Measurements from ENCODE around the gene UQCC2. TPM values are rescaled to one million over a fixed set of nuclear protein-coding genes. Genes with fewer than 3 reads are reported as not detected.

Gene UQCC2
- total RNA-seq, 1 donor from 2014 or later, result 79.6 TPM

DNA sequence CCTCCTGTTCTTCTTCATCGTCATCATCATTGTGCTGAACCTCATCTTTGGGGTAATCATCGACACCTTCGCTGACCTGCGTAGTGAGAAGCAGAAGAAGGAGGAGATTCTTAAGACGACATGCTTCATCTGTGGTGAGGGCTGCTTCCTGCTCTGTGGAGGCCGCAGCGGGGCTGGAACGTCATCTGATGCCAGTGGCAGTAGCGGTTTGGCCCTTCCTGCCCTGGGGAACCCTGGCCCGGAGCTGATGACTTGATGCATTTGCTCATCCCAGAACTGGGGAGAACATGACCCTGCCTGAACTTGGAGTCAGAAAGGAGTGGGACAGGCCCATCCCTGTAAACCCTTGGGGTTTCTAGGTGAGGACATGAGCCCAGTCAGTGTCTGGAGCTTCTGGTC is 18.7 kb downstream of the UQCC2 start:
- intact Hi-C loops (cut with micrococcal nuclease), result no loop called here

DNA sequence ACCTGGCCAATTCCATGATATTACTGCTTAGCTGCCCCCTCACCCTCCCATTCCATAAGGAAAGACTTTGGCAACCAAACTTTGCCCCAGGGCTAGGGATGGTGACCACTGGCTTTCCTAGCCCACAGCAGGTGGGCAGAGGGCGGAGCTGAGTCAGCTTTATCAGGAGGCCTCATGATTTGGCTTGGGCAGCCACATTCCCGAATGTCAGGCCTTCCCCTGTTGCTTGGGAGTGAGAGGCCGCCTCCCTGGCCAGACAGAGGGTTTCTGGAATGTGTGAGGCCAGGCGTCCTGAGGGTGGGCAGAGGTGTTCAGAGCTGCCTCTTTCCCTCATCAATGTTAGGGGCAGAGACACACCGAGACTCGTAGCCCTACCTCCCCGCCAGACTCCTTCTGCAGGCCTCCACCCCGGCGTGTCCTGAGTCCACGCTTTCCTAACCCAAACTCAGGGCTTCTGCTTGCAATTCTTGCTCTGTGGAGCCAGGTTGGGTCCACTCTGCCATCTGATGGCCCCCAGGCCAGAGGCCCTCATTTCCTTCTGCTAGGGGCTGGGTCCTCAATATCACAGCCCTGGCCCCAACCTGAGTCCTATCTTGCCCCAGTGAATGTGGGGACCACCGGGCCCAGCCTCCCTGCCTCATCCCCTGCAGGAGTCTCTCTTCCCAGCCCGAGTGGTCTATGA is 19.3 kb downstream of the UQCC2 start:
- intact Hi-C loops (cut with micrococcal nuclease), result no loop called here

DNA sequence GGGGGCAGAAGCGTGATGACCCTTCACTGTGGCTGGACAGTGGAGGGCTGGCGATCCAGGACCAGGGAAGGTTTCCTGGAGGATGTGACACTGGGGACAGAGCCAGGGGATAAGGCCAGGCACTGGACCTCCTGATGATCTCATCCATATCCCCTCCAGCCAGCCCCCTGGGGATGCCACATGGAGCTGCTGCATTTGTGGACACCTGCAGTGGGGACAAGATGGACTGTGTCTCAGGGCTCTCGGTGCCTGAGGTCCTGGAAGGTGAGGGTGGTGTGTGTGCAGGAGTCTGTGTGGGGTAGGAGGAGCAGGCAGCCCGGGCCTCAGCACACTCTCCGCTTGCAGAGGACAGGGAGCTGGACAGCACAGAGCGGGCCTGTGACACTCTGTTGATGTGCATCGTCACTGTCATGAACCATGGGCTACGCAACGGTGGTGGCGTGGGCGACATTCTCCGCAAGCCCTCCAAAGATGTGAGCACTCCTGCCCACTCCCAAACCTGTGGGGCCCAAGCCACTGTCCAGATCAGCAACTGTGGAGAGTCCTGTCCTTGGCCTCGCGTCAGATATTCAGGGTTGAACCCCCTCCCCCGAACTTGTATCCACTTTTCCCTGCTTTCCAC is 19.9 kb downstream of the UQCC2 start:
- intact Hi-C loops (cut with micrococcal nuclease), result no loop called here

DNA sequence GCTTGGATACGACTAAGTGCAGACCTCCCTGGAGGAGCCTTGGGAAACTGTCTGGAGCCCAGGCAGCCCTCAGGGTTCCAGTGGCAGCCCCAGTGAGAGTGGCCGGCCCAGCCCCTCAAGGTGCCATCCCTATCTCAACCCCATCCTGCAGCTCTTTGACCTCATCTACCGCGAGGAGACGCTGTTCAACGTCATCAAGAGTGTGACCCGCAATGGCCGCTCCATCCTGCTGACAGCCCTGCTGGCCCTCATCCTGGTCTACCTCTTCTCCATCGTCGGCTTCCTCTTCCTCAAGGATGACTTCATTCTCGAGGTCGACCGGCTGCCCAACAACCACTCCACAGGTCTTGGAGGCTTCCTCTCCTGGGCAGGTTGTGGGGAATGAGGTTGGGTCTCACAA is 20.7 kb downstream of the UQCC2 start:
- intact Hi-C loops (cut with micrococcal nuclease), result no loop called here

GRCh38 chr6:33689879-33690278 is 21.6 kb downstream of the UQCC2 start:
- intact Hi-C loops (cut with micrococcal nuclease), result no loop called here

DNA sequence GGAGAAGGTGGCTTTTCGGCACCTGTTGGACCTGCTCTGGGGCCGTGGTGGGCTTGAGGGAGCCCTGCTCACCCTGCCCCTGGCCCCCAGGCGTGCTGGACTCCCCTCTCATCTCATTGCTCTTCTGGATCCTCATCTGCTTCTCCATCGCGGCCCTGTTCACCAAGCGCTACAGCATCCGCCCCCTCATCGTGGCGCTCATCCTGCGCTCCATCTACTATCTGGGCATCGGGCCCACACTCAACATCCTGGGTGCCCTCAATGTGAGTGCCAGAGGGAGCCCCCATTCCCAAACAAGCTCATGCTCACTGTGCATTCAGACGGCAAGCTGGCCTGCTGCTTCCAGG is 22.4 kb downstream of the UQCC2 start:
- intact Hi-C loops (cut with micrococcal nuclease), result no loop called here

- intact Hi-C loops (cut with micrococcal nuclease), result no loop called here
Measured at GRCh38 chr6:33688451-33689147, 22.9 kb downstream of the UQCC2 start.

DNA sequence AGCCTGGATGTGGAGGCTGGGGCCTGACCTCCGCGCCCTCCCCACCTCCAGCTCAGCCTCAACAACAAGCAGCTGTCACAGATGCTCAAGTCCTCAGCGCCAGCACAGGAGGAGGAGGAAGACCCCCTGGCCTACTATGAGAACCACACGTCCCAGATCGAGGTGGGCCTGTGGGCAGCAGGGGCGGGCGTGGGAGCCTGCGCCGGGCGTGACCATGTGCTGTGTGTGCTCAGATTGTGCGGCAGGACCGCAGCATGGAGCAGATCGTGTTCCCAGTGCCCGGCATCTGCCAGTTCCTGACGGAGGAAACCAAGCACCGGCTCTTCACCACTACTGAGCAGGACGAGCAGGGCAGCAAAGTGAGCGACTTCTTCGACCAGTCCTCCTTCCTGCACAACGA is 23.5 kb downstream of the UQCC2 start:
- intact Hi-C loops (cut with micrococcal nuclease), result no loop called here

DNA sequence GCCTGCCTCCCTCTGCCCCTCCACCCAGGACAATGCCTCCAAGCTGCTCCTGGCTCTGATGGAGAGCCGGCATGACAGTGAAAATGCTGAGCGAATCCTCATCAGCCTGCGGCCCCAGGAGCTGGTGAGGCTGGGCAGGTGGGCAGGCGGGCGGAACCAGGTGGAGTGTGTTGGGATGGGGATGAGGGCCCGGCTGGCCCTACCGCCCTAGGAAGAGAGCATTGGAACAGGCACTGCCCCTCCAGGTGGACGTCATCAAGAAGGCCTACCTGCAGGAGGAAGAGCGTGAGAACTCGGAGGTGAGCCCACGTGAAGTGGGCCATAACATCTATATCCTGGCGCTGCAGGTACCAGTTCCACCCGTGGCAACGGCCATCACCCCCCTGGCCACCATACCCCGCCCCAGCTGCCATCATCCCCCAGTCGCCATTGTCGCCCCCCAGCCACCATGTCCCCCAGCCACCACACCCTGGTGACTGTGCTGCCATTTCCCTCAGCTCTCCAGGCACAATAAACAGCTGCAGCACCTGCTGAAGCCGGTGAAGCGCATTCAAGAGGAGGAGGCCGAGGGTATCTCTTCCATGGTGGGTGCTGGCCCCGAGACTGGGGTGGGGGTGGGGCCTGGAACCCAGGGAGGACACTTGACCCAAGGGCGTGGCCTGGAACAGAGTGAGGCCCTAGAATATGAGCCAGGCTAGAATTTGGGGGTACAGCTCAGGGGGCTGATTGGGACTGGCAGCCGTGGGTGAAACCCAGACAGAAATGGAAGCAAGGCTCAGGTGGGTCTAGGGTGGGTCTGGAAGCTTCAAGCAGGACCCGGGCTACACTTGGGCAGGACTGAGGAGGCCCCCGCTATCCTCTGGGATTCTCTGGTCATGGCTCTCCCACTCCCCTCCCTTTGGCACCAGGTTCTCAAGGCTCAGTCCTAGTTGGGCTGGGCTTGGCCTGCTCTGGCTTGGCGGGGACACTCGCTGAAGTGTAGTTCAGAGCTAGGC is 24.2 kb downstream of the UQCC2 start:
- intact Hi-C loops (cut with micrococcal nuclease), result no loop called here

DNA sequence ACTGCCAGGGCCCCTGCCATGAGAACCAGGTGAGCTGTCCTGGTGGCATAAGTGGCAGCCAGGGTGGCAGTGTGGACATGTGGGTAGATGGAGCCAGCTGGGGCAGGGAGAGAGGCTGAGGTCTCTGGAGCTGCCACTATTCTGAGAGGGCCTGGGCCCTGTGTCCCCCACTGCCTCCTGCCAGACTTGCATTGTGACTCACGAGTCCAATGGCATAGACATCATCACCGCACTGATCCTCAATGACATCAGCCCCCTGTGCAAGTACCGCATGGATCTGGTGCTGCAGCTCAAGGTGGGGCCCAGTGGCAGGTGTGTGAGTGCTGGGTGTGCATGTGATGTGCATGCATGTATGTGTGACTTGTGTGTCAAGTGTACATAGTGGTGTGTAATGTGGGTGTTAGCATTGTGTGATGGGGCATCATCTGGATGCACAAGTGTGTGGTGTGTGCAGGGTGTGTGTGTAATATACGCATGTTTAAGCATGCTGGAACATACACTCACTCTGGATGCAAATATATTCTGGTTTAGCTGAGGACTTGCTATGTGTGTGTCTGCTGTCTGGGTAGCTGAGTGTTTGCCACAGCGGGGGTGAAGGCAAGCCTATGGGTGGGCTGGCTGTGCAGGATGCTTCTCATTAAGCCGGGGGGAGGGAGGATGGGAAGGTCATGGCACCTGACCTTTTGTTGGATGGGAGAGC is 25.1 kb downstream of the UQCC2 start:
- intact Hi-C loops (cut with micrococcal nuclease), result no loop called here

DNA sequence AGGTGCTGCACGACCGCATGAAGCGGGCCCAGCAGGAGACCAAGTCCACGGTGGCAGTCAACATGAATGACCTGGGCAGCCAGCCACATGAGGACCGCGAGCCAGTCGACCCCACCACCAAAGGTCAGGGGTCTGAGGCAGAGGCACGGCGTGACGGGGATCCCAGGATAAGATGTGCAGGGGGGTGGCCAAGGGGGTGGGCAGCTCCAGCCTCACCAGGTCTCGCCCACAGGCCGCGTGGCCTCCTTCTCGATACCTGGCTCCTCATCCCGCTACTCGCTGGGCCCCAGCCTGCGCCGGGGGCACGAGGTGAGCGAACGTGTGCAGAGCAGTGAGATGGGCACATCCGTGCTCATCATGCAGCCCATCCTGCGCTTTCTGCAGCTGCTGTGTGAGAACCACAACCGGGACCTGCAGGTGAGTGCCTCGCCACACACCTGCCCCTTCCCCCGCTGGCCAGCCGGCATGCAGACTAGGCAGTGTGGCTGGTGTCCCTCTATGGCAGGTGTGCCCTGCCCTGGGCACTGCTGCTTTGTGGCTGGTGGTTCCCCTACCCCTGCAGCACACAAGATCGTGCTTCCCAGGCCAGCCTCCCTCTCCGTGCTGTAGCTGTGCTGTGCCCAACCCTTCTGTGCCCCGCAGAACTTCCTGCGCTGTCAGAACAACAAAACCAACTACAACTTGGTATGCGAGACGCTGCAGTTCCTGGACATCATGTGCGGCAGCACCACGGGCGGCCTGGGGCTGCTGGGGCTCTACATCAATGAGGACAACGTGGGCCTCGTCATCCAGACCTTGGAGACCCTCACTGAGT is 25.9 kb downstream of the UQCC2 start:
- intact Hi-C loops (cut with micrococcal nuclease), result no loop called here

- intact Hi-C loops (cut with micrococcal nuclease), result no loop called here
Measured at GRCh38 chr6:33684983-33685382, 26.5 kb downstream of the UQCC2 start.

GRCh38 chr6:33684428-33684896 is 27.0 kb downstream of the UQCC2 start:
- intact Hi-C loops (cut with micrococcal nuclease), result no loop called here

GRCh38 chr6:33683576-33684427 is 27.7 kb downstream of the UQCC2 start:
- intact Hi-C loops (cut with micrococcal nuclease), result no loop called here

DNA sequence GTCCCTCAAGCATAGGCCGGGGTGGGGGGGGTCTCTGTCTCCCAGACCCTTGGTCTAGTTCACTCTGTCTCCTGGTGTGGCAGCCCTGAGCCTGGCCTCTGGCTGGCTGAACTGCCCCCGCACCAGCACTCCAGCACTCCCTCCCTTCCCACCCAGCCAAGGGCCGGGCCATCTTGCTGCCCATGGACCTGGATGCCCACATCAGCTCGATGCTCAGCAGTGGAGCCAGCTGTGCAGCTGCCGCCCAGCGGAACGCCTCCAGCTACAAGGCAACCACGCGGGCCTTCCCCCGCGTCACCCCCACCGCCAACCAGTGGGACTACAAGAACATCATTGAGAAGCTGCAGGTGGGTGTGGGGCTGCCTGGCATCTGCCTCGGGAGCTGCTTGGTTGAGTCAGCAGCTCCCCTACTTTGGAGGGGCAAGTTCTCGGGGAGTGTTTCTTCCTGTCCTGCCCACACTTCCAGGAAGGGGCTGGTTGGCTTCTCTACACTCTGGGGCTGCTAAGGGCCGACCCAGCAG is 28.4 kb downstream of the UQCC2 start:
- intact Hi-C loops (cut with micrococcal nuclease), result no loop called here

DNA sequence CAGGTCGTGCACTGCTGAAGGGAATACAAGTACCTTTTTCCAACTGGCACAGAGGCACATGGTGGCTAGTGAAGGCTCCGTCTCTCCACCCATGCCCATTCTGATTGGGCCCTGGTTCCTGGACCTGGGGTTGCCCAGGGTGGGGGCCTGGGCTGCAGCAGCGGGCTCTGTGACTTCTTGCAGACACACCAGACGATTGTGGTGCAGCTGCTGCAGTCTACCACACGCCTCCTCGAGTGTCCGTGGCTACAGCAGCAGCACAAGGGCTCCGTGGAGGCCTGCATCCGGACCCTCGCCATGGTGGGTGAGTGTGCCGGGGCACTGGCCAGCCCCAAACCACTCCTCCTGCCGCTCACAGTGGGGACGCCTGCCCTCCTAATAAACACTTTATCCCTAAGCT is 29.2 kb downstream of the UQCC2 start:
- intact Hi-C loops (cut with micrococcal nuclease), result no loop called here

DNA sequence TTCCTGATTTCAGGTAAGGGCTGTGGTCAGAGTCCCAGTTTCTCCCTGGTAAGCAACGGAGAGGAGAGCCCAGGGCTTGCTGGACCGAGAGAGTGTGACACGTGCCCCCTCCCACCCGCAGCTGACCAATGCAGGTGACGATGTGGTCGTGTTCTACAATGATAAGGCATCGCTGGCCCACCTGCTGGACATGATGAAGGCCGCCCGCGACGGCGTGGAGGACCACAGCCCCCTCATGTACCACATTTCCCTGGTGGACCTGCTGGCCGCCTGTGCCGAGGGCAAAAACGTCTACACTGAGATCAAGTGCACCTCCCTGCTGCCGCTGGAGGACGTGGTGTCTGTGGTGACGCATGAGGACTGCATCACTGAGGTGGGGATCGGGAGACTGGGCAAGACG is 31.7 kb downstream of the UQCC2 start:
- intact Hi-C loops (cut with micrococcal nuclease), result no loop called here

DNA sequence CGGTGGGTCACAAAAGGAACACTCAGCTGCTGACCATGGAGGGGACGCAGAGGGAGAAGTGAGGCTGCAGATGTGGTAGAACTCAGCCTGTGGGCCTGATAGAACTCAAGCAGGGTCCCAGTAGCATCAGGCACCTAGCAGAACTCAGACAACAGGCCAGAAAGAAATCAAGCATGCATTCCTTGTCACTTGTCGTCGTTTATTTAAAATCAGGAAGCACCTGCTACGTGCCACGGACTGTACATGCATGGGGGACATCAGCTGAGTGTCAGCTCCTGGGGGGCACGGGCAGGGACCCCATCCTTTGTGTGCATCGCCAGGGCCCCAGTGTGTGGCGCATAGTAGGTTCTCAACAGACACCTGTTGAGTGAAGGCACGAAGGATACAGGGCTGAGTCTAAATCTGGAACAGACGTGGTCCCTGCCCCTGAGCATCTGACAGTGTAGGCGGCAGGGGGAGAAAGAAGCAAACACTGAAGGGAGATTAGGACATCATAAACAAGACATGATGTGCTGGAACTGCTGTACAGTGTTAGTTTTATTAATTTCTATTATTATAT is 32.5 kb downstream of the UQCC2 start:
- intact Hi-C loops (cut with micrococcal nuclease), result no loop called here
